GM19240 (cell line): Measurements from ENCODE around the gene TSC2.

Experiments used
- DNase-seq: peaks from one replicate; pipeline ENCODE4 v3.0.0; 2011; ENCODE audit warnings: low spot score; ENCODE audit not compliant: insufficient read length

The TSC2 gene

DNA sequence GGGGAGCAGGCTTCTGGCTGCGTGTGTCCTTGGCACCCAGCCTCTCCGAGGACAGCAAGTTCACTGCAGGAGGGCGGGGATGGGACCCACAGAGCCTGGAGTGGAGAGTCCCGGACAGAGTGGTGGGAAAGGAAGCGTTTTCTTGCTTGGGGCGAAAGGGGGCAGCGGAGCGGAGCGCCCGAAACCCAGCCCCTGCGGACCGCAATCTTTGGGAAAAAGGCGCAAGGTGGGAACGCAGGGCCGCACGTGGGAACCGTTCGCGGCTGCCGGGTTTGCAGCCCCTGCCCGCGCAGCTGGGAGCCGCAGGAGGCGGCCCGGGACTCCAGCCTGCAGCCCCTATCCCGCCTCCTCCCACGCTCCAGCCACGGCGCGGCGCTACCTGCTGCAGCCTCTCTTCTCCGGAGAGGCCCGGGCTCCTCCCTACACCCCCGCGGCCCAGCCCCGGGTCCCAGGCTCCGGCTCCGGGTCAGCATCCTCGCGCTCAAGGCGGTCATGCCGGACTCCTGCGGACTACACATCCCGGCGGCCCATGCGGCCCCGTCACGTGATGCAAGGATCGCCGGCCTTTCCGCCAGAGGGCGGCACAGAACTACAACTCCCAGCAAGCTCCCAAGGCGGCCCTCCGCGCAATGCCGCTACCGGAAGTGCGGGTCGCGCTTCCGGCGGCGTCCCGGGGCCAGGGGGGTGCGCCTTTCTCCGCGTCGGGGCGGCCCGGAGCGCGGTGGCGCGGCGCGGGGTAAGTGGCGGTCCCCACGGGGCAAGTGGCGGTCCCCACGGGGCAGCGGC, at the start of gene TSC2, which contains the start of gene NTHL1:
TSC2 (plus strand) TSS at position 656 of the 786 bp plus-strand sequence. CDS start 631 bp downstream, outside the sequence.
NTHL1 (minus strand) TSS at position 505 of the 786 bp plus-strand sequence; CDS start at position 494, 11 bp downstream.
- DNase-seq = peak; percentile 99

DNA sequence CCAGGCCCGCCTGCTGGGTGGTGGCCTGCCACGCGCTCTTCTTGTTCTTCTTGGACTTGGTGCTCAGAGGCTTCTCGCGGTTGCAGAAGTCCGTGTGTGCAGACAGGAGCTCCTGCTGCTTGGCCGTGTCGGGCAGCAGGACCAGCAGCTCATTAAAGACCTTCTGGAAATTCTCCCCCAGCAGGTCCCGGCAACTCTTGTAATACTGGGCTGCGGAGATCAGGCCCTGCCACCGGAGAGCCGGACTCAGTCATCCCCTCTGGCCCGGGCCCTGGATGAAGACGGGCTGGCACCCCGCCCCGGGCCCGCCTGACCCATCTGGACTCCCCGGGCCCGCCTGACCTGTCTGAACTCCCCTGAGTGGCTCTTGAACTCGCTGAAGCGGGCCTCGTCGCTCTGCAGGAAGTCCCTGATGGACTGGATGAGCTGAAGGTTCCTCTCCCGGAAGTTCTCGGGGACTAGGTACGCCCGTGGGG, 49.4 kb upstream of the TSC2 start:
- no peak for DNase-seq

DNA sequence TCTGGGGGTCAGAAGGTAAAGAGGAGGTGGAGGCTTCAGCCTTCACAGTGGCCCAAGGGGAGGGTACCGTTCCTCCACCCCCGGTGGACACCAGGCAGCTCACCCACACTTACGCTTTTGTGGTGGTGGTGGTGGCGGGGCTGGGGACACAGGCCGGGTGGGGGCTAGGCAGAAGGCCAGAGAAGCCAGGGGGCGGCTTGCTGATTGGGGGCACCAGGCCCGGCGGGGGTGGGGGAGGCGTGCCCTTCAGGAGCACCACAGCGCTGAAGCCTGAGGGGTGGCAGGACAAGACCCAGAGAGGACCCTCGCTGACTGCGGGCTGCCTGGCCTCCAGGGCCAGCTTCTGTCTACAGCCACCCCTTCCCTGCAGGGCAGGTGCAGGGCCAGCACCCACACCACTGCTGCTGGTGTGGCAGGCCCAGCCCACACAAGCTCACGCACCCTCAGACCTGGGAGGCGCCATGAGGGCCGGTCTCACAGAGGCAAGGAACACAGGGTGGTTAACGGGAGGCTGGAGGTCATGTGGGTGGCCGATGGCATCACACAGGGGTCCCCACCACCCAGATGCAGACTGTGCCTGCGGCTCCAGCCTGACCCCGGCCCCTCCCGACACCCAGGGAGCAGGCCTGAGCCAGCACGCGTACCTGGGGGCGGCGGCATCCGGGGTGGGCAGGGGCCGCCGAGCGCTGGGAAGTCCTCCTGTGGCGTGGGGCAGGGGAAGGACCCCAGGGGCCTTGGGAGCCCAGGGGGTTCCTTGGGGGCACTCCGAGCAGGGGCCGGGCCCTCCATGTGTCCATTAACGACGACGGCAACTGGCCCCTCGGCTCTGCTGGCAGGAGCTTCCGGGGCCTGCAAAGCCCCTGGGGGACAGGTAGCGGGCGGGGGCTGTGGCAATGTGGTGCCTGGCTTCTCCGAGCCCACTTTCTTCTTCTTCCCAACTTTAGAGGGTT, 48.7 kb upstream of the TSC2 start:
- no peak for DNase-seq

DNA sequence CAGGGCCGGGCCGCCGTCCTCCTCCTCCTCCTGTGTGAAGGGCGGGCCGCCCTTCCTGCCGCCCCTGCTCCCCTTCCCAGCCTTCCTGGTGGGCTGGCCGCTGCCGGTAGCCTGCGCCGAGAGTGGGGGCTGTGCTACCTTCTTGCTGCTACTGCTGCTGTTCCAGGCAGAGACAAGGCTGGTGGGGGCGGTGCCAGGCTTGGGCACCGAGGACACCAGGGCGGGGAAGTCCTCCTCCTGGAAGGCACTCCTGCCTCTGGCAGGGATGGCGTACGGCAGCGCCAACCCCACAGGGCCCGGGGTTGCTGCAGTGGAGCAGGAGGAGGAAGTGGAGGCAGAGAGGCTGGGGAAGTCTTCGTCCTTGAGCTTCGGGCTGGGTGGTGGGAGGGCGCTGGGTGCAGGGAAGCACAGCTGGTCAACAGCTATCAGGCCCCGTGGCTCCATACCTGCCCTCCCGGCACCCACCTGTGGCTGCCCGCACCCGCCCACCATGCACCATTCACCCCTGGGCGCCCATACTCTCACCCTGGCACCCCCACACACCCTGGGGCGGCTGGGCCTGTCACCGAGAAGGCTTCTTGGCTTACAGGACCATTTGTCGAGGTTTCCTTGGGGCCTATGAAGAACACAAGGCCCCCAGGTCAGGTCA, 47.8 kb upstream of the TSC2 start:
- DNase-seq = no peak

DNA sequence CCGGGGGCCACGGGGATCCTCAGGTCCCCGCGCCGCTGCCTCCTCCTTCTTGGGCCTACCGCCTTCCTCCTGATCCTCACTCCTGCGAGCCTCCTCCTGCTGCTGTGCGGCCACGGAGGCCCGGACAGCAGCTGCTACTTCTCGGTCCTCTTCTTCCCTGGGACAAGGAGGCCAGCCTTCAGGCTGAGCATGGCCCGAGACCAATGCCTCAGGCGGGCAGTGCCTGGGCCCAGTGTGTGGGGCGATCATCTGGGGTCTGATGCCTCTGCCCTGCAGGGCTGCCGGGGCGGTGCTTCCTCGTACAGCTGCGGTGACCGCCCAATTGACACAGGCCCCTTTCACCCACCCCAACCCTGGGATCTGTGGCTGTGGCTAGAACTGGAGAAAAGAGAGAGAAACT, 46.8 kb upstream of the TSC2 start:
- DNase-seq = no peak

DNA sequence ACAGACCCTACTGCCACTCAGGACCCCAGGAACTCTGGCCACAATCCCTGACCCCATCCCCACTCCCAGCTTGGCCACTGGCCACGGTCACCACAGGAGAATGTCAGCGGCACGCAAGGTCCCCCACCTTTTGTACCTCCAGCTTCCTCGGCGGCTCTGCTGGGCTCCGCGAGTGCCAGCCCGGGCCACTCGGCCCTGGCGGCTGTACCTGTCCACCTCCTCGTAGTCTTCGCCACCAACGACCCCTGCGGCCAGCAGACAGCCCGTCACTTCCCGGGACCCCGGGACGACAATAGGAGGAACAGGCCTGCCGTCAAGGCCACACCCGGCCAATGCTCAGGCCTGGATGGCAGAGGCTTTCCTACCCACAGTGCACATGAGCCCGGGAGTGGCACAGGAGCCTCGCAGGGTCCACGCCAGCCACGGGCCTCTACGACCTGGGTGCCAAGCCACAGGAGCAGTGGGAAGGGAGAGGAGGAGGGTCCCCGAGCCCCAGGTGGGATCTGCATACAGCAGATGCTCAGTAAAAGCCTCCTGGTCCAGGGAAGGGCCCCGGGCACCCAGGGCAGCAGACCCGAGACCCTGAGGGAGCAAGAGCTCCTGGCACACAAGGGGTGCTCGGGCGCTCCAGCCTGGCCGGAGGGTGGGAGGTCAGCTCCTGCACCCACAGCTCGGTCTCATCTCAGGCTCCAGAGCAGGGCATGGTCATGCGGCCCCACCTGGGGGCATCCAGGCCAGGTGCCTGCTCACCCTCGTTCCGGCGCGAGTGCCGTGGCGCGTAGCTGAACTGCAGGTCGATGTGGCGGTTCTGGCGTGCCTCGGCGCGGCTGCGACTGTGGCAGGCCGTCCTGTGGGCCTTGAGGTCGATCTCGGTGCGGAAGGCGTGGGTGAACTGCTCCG, 46.1 kb upstream of the TSC2 start:
- DNase-seq = no peak

DNA sequence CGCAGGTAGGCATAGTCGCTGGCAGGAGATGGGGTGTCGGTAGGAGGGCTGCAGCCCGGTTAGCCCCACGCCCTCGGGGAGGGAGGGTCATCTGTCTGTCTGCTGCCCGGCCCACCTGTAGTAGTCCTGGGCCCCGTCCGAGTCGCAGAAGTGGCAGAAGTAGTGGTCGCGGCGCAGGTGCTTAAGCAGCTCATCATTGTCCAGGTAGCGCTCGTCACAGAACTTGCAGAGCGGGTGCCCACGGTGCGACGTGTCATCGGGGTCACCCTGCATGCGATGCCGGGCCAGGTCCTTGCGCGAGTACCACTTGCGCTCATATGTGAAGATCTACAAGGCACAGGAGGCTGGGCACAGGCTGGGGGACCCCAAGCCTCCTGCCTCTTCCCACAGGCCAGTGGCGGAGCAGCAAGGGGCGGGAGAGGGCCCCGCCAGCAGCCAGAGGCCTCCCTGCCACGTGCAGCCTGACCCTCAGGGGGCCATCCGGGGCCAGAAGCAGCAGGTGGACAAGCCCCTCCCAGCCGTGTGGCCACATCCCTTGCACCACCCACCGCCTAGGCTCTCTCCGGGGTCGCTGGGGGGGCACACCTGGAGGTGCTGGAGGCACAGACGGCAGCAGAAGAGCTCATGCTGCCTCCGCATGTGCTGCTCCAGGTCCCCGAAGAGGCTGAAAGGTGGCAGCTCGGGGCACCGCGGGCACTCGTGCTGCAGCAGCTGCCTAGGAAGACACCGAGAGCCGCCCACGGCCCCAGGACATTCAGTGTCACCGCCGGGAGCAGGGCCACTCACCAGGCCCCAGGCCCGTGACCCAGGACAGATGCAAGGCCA, 45.2 kb upstream of the TSC2 start:
- no peak for DNase-seq

DNA sequence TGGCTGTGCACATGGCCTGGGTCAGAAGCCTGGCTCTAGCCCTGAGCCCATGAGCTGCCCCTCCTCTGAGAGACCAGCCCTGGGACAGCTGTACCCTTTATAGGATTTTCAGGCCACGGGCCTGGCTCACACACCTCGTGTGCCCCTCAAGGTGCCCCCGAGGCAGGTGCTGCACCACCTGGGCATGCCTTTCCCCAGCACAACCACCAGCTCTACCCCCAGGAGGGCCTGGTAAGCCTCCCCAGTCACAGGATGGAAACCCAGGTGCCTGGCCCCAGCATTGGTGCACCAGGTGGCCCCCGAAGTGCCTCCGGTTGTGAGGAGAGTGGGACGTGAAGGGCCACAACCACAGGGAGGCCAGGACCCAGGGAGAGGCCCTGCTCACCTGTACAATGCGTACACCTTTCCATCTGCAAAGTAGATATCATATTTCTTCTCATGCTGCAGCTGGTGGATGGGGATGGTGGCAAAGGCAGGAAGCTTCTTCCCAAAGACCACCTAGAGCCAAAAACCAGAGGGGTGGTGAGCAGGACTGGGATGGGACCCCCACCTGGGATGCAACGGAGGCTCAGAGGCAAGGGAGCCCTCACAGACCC, 44.5 kb upstream of the TSC2 start:
- DNase-seq = no peak

DNA sequence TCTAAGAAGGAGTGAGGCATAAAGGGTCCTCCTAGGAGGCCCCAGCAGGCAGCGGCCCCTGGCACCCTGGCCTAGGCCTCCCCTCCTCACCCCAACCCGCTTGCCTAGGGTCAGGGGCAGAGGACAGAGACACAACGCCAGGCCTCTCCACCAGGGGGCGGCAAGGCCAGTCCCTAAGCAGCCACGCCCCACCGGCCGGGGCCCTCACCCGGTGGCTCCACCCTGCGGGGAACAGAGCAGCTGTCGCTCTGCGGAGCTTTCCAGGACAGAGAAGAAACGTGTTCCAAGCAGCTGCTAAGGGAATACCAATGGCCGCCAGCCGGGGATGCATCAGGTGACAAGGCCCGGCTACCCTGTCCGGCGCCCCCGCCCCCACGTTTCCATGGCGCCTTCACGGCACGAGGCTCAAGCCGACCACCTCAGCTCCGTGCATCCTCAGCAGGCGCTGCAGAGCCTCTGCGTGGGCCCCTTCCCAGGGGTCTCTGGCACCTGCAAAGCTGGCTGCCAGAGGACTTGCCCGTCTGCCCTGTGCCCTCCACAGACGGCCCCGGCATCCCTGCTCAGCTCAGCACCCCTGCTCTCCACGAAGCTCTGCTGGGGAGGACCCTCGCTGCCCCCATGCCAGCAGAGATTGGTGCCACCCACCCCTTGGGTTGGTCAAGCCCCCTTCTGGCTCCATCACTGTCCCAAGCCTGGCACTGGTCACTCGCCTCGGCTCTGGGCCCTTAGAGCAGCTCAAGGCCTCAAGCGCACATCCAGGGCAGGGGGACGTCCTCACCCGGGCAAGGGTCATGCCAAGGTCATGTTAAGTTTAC, 43.8 kb upstream of the TSC2 start:
- DNase-seq = peak; percentile 97

DNA sequence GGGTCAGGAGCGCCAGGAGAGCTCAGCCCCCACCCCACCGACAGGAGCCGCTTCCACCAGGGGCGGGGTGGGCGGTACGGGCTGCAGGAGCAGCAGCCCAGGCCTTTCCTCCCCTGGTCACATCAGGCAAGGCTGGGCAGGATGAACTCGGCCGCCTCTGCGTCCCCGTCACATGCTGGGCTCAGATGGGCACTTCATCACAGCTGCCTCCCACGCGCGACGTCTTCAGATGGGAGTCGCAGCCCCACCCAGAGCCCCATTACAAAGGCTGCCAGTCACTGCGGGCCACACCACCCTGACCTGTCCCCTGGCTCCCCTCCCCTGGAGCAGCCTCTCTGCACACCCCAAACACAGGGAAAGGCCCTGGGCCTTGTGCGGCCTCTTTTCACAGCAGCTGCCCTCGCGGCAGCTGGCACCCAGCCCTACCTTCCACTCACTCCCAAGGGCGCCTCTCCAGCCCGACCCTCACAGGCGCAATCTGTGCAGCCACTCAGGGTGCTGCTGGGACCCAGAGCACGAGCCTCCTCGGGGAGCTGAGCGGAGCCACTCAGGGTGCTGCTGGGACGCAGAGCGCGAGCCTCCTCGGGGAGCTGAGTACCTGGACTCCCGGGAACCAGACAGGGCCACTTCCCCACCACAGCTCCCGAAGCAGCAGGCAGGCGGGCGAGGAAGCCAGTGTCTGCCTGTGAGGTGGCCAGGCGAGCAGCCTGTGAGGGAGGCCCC, 42.8 kb upstream of the TSC2 start:
- no peak for DNase-seq

DNA sequence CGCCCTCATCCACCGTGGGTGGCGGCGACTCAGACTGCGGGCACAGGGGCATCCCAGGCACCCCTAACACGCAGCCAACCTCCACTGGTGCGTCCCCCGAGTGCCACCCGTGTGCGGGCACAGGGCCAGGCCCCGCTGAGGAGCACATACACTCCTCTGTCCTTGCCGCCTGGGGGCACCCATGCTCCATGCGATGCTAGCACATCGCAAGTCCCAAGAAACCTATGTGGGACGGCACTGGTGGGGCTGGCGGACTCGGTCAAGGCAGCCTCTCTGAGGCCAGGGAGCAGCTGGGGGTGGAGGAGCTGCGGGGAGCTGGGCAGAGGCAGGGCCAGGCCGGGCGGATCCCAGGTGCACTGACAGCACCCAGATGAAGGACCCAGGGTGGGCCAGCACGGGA, 42.1 kb upstream of the TSC2 start:
- DNase-seq = no peak

DNA sequence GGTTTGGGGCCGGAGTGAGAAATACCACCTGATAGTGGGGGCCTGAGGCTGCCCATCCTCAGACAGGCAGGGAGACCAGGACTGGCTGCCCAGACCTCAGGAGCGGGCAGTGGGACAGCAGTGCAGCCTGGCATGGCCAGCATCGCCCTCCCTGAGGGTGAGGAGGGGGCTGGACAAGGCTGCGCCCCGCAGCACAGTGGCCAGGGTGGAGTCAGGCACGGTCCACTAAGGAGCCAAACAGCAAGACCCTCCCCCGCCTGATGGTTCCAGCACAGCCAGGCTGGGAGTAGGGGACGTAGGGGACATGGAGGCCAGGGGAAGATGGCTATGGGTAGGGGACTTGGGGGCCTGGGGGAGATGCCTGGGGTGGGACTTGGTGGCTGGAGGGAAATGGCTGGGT, 41.5 kb upstream of the TSC2 start:
- no peak for DNase-seq

DNA sequence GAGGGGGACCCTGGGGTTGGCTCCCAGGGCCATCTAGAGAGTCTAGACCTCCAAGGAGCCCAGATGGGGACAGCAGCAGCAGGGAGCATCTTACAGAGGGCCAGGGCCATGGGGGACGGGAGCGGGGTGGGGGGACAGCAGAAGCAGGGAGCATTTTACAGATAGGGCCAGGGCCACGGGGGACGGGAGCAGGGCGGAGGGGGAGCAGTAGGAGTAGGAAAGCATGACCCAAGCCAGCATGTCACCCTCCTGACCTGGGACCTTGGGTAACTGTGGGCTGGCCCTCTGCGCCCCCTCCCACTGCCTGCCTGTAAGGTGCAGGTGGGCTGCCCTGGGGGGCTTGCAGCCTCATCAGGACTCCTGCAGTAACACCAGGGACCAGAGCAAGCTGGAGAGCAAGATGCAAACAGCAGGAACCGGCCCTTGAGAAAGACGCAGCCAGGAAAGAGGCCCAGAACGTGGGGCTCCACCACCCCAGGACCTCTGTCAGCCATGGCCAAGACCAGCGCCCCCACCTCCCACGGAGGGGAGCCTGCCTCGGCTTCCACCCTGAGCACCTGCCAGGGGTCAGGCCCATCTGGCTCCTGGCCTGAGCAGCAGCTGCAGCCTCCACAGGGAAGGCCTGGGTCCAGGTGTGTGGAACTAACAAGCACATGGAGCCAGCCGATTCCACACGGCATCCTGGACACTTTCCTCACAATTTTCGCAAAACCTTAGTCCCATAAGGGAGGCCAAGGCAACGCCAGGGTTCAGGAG, 40.5 kb upstream of the TSC2 start:
- no peak for DNase-seq

DNA sequence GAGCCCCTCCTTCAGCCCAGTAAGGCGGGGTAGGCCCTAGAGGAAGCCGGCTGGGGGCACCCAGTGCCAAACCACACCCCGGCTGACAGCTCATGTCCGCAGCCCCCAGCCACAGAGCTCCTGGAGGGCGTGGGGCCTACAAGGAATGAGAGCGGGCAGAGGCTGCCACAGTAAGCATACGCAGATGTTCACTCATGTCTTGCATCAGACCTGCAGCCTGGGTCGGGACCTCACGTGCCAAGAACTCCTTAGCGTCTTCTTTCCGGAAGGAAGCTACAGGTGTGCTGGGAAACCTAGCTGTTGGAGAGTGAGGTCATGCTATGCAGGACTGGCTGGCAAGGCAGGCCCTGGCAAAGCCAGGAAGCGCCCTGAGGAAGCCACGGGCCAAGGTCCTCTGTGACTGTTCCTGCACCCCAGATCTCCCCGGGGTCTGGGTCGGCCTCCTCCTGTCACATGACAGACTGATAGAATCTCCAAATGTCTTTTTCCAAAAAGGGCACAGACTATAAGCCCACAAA, 39.7 kb upstream of the TSC2 start:
- no peak for DNase-seq

DNA sequence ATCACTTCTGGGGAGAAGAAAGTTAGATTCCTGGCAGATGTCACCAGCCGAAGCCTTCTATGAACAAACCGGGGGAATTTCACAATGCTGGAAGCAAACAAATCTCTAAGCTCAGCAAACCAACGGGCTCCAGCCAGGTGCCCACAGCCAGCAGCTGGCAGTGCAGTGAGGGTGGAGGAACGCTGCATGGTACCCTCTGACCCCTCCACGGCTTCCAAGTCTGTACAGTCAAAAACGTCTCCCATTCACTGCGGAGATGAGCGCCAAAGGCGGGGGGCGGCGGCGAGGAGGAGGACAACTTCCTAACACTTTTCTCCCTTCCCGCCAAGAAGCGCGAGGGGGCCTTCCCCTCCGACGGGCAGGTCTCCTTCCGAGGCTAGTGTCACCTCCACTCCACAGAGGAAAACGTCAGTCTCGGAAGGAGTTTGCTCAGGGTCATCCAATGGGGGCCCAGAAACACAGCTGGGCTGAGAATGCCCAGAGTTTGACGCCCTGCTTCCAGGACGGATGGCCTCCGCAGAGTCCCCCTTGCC, 39.1 kb upstream of the TSC2 start:
- no peak for DNase-seq

DNA sequence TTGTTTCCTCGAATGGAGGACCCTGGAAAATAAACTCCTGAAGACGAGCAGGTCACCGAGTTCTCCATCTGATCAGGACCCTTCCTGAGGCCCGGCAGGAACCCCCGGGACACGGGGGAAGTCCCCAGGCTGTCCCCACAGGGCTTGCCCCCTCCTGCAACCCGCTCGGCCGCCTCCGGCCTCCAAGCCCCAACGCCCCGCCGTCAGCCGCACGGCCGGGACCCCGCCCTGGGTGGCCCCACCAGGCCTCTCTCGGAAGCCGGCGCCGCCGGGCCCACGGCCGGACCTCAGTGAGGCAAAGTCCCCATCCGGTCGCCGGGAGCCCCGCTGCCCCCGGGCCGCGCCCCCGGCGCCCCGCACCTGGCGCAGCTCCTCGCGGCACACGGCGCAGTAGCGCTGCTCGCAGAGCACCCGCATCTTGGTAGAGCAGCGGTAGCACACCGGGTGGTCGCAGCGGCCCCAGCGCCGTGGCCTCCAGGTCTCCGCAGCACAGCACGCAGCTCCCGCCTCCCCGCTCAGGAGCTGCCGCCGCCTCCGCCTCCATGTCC, 38.5 kb upstream of the TSC2 start:
- DNase-seq = no peak
